NB4 (cell line): ENCODE measurements around the gene LRMDA.

Source experiments
- DNase-seq: peaks from one replicate; pipeline ENCODE4 v3.0.0; 2010; ENCODE audit warnings: low read depth
- H3K4me3 ChIP-seq: one replicate; pipeline ENCODE4 v1.5.1; 2011; ENCODE audit warnings: mild to moderate bottlenecking, low read depth, low read length, moderate library complexity
- MYC ChIP-seq: IDR thresholded peaks from 2 replicates; pipeline ENCODE4 v1.6.1; 2011; ENCODE audit warnings: low read depth, low read length
- POLR2A ChIP-seq: IDR thresholded peaks from 2 replicates; pipeline ENCODE4 v1.6.1; 2011; ENCODE audit warnings: mild to moderate bottlenecking; ENCODE audit not compliant: insufficient read length; ENCODE audit errors: extremely low read depth
- TF ChIP-seq, protein P1 (sequence below): IDR thresholded peaks from 2 replicates; pipeline ENCODE4 v1.6.1; 2011; ENCODE audit warnings: low read depth, low read length
- TF ChIP-seq, protein P2 (sequence below): IDR thresholded peaks from one replicate; pipeline ENCODE4 v1.5.1; 2012; ENCODE audit warnings: low read depth, low read length

Gene LRMDA

DNA sequence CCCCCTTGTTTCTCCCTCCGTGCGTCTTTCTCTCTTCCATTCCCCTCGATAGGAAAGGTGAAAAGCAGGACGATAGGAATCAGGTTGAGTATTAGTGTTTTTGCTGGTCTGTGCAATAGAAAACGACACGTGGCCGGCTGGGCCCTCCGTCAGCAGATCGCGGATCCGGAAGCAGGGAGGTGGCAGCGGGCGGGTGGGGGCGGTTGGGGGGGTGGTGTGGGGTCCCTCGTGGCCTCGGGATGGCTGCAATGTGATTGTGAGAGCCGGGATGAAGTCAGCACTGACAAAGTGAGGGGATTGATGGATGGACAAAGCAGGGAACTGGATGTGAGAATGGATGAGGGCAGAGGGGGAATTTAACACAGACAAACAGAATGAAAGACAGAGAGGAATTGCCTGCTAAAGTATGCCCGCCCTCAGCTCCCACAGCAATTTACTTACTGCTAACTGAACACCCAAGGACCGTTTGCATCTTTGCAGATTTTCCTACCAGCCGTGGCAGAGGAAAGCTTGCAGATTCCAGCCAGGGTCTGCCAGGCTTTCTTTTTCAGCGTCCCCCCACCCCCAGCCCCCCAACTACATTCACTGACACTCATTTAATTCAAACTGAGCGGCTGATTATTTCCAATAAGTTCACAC, 280.9 kb downstream of the LRMDA start:
- DNase-seq = no peak
- TF ChIP-seq, protein P1, sequence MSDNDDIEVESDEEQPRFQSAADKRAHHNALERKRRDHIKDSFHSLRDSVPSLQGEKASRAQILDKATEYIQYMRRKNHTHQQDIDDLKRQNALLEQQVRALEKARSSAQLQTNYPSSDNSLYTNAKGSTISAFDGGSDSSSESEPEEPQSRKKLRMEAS = no peak
- TF ChIP-seq POLR2A (no peak), MYC (no peak)
- TF ChIP-seq, protein P2, sequence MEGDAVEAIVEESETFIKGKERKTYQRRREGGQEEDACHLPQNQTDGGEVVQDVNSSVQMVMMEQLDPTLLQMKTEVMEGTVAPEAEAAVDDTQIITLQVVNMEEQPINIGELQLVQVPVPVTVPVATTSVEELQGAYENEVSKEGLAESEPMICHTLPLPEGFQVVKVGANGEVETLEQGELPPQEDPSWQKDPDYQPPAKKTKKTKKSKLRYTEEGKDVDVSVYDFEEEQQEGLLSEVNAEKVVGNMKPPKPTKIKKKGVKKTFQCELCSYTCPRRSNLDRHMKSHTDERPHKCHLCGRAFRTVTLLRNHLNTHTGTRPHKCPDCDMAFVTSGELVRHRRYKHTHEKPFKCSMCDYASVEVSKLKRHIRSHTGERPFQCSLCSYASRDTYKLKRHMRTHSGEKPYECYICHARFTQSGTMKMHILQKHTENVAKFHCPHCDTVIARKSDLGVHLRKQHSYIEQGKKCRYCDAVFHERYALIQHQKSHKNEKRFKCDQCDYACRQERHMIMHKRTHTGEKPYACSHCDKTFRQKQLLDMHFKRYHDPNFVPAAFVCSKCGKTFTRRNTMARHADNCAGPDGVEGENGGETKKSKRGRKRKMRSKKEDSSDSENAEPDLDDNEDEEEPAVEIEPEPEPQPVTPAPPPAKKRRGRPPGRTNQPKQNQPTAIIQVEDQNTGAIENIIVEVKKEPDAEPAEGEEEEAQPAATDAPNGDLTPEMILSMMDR = no peak

DNA sequence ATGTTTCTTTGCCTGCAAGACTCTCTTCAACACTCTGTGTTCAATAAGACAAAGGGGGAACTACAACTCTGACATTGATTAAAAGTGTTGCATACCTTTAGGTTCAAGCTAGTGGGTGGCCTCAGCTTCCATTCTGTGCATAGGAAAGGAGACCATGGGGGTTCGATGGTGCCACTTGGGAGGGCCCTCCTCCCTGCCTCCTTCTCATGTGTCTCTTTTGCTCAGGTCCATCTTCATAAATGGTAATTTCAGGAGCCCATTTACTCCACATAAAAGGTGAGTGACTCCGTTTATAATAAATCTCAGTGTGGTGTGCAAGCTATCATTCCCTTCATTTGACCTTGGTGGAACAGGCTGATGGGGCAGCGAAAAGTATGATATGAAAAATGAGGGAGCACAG, 285.1 kb downstream of the LRMDA start:
- no peak overlapping the region for H3K4me3 ChIP-seq
- no peak for DNase-seq
- TF ChIP-seq POLR2A (no peak), MYC (no peak)
- TF ChIP-seq, protein P2 = no peak
- TF ChIP-seq, protein P1 = no peak

More for the DNA sequence above, 280.9 kb downstream of the LRMDA start:
- H3K4me3 ChIP-seq = no peak overlapping the region

DNA sequence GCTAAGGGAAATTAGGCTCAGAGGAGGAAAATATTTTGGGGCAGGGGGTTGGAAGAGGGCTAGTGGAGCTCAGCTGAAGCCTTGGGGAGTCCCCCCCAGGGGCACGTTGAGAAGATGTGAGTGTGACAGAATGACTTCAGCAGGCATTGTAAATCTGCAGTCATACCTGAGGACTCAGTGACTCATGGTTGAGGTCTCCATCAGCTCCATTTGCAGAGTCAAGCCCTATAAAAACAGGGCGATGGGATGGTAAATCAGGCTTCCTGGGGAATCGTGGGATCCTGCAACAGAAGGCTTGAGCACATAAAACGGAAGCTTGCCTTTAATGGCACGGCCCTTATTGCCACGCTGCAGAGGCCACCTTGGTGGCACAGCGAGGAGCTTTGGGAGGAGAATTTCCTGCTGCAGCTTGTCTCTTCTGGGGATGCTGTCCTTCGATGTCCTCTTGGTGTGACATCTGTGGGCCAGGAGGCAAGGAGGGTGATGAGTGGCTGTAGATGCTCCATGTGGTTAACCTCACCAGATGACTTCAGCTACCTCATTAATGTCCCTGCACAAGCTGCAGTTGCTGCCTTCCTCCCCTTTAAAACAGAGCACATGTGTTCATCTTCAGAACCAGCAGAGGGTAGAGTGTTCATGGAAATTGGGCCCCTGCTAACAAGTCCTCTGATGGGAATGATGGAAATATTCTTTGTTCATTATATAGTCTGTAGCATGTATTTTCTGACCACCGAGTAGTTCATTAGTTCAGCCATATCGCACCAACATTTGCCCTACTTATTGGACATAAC, 285.9 kb downstream of the LRMDA start:
- no peak overlapping the region for H3K4me3 ChIP-seq
- TF ChIP-seq, protein P2 = no peak
- TF ChIP-seq, protein P1 = peak; percentile 66; the same call in 1 of the 2 replicates
- peak; percentile 40 for DNase-seq

DNA sequence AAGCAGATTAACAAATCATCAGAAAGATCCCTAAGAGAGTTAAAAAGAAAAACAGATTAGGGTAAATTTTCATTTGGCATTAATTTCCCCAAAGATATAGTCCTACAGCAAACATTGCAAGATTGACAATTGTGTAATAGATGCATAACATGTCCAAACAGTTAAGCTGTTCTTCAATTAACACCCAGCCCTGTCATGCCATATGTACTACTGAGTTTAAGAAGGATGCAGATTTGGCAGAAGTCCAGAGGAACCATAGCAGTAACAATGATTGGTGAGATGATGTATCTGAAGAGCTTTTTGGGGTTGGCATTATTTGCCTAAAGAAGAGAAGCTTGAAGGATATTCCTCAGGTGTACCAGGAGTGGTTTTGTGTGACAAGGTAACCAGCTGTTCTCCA, 287.6 kb downstream of the LRMDA start:
- DNase-seq = no peak
- TF ChIP-seq, protein P2 = no peak
- TF ChIP-seq POLR2A (no peak), MYC (no peak)
- TF ChIP-seq, protein P1 = no peak
- H3K4me3 ChIP-seq = no peak overlapping the region

DNA sequence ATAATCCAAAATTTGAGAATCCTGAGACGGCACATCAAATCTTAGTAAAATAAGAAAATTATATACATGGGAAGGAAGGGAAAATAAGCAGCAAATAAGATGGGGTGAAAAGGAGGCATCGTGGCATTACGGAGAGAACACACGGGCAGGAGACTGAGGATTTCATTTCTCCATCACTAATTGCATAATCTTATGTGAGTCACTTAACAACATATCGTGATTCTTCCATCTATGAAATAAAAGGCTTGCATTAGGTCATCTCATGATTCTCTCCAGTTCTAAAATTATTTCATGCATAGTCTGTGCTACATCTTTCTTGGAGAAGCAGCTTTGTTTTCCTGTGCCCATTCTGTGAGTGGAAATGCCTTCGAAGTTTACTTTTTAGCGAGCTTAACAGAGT, 288.7 kb downstream of the LRMDA start:
- no peak overlapping the region for H3K4me3 ChIP-seq
- TF ChIP-seq, protein P1 = no peak
- no peak for TF ChIP-seq MYC
- TF ChIP-seq, protein P2 = no peak
- no peak for TF ChIP-seq POLR2A
- DNase-seq = peak; percentile 31
